Measurements from ENCODE around the gene AFF3. TPM values are rescaled to one million over a fixed set of nuclear protein-coding genes. Genes with fewer than 3 reads are reported as not detected.

The AFF3 gene
- total RNA-seq, 4 donors from 2014 or later: 5.3 to 216 (median 12.5) TPM

- no peaks in the 10 kb centered on the region for H3K36me3 ChIP-seq
- H3K4me3 ChIP-seq: no peak overlapping the region
- H3K4me1 ChIP-seq: no peaks in the 10 kb centered on the region
- H3K27me3 ChIP-seq: no peaks in the 10 kb centered on the region
- no peak overlapping the region for H3K27ac ChIP-seq
- H3K9me3 ChIP-seq: no peaks in the 10 kb centered on the region
- DNase-seq: no peak
- TF ChIP-seq, protein P1, sequence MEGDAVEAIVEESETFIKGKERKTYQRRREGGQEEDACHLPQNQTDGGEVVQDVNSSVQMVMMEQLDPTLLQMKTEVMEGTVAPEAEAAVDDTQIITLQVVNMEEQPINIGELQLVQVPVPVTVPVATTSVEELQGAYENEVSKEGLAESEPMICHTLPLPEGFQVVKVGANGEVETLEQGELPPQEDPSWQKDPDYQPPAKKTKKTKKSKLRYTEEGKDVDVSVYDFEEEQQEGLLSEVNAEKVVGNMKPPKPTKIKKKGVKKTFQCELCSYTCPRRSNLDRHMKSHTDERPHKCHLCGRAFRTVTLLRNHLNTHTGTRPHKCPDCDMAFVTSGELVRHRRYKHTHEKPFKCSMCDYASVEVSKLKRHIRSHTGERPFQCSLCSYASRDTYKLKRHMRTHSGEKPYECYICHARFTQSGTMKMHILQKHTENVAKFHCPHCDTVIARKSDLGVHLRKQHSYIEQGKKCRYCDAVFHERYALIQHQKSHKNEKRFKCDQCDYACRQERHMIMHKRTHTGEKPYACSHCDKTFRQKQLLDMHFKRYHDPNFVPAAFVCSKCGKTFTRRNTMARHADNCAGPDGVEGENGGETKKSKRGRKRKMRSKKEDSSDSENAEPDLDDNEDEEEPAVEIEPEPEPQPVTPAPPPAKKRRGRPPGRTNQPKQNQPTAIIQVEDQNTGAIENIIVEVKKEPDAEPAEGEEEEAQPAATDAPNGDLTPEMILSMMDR (IDR thresholded peaks at IDR 0.05): no peak
- TF ChIP-seq POLR2A (IDR thresholded peaks at IDR 0.05): no peak
These were observed 129.8 kb downstream of the AFF3 start for GRCh38 chr2:100012561-100012960.

- H3K4me3 ChIP-seq: no peak overlapping the region
These were observed 131.1 kb downstream of the AFF3 start for GRCh38 chr2:100011272-100011731.

GRCh38 chr2:100010606-100011005 lies 131.8 kb downstream of the AFF3 start:
- no peak for TF ChIP-seq POLR2A (IDR thresholded peaks at IDR 0.05)
- TF ChIP-seq, protein P1 (IDR thresholded peaks at IDR 0.05): no peak
- Histone ChIP-seq H3K4me3 (no peak overlapping the region), H3K4me1 (no peaks in the 10 kb centered on the region), H3K27ac (no peak overlapping the region), H3K9me3 (no peaks in the 10 kb centered on the region), H3K36me3 (peaks cover 0 to 7% (median 0%) of the 10 kb centered on the region in 3 donors), H3K27me3 (no peaks in the 10 kb centered on the region)
- no peak for DNase-seq

More at GRCh38 chr2:100011272-100011731, 131.1 kb downstream of the AFF3 start:
- no peak for TF ChIP-seq POLR2A (IDR thresholded peaks at IDR 0.05)
- TF ChIP-seq, protein P1 (IDR thresholded peaks at IDR 0.05): no peak
- no peaks in the 10 kb centered on the region for H3K27me3 ChIP-seq
- H3K4me1 ChIP-seq: no peaks in the 10 kb centered on the region
- no peaks in the 10 kb centered on the region for H3K9me3 ChIP-seq
- H3K36me3 ChIP-seq: peaks cover 0 to 5% (median 0%) of the 10 kb centered on the region in 3 donors
- no peak overlapping the region for H3K27ac ChIP-seq
- DNase-seq: no peak

- no peak for DNase-seq
These were observed 132.6 kb downstream of the AFF3 start for GRCh38 chr2:100009743-100010142.

GRCh38 chr2:100008956-100009355 lies 133.4 kb downstream of the AFF3 start:
- no peak for TF ChIP-seq POLR2A (IDR thresholded peaks at IDR 0.05)
- TF ChIP-seq, protein P1 (IDR thresholded peaks at IDR 0.05): no peak
- DNase-seq: no peak
- Histone ChIP-seq H3K9me3 (no peaks in the 10 kb centered on the region), H3K27me3 (no peaks in the 10 kb centered on the region), H3K4me1 (no peaks in the 10 kb centered on the region), H3K4me3 (no peak overlapping the region), H3K27ac (no peak overlapping the region), H3K36me3 (peaks cover 0 to 7% (median 0%) of the 10 kb centered on the region in 3 donors)

More at GRCh38 chr2:100009743-100010142, 132.6 kb downstream of the AFF3 start:
- no peak overlapping the region for H3K27ac ChIP-seq
- no peak overlapping the region for H3K4me3 ChIP-seq
- no peaks in the 10 kb centered on the region for H3K9me3 ChIP-seq
- no peaks in the 10 kb centered on the region for H3K27me3 ChIP-seq
- peaks cover 0 to 7% (median 0%) of the 10 kb centered on the region in 3 donors for H3K36me3 ChIP-seq
- H3K4me1 ChIP-seq: no peaks in the 10 kb centered on the region
- no peak for TF ChIP-seq POLR2A (IDR thresholded peaks at IDR 0.05)
- TF ChIP-seq, protein P1 (IDR thresholded peaks at IDR 0.05): no peak

- TF ChIP-seq, protein P1 (IDR thresholded peaks at IDR 0.05): no peak
- TF ChIP-seq POLR2A (IDR thresholded peaks at IDR 0.05): no peak
- DNase-seq: no peak
- Histone ChIP-seq H3K9me3 (no peaks in the 10 kb centered on the region), H3K36me3 (peaks cover 0 to 7% (median 0%) of the 10 kb centered on the region in 3 donors), H3K4me1 (no peaks in the 10 kb centered on the region), H3K27ac (no peak overlapping the region), H3K4me3 (no peak overlapping the region), H3K27me3 (no peaks in the 10 kb centered on the region)
These were observed 135.9 kb downstream of the AFF3 start for GRCh38 chr2:100006516-100006915.
